SH-SY5Y (cell line): ENCODE results near the gene PTPN6.

Source experiments
- GATA2 ChIP-seq: IDR thresholded peaks from 2 replicates; pipeline ENCODE4 v1.6.1; 2011; ENCODE audit warnings: mild to moderate bottlenecking, low read depth, low read length
- GATA3 ChIP-seq: IDR thresholded peaks from 2 replicates; pipeline ENCODE4 v1.6.1; 2011; ENCODE audit warnings: low read depth, mild to moderate bottlenecking, low read length, moderate library complexity

- no peak for TF ChIP-seq GATA3
- no peak for TF ChIP-seq GATA2
Measured at GRCh38 chr12:7008864-7009263, 57.7 kb downstream of the PTPN6 start.
